Transverse colon (tissue), 4 donors: Measurements from ENCODE around the gene CYP2C9.

Source experiments
- EP300 ChIP-seq: sonication (generic); formaldehyde crosslinking; IDR thresholded peaks from one replicate; pipeline ENCODE4 v1.6.1; 2017; ENCODE audit warnings: antibody characterized with exemption, low read depth
- POLR2A ChIP-seq: fragments of 450-650 bp; IDR thresholded peaks from one replicate; pipeline ENCODE4 v1.6.1; 2016; ENCODE audit warnings: antibody characterized with exemption, mild to moderate bottlenecking, moderate library complexity
- POLR2AphosphoS5 ChIP-seq, 3 donors: sonication (generic); formaldehyde crosslinking; IDR thresholded peaks; one replicate each; pipeline ENCODE4 v1.6.1; 2016; ENCODE audit warnings: antibody characterized with exemption in 3 of 3
- TF ChIP-seq, protein P1 (sequence below), 5 experiments: fragments of 200-600 bp in 3 of 5; fragments of 450-650 bp in 2 of 5; sonication (generic) in 3 of 5; IDR thresholded peaks; 1 replicate in 2 of 5; 2 replicates in 3 of 5; pipeline ENCODE4 v1.5.1; 2016 to 2017; ENCODE audit warnings: antibody characterized with exemption in 5 of 5, inconsistent platforms in 3 of 5, mild to moderate bottlenecking in 2 of 5, moderate library complexity in 1 of 5

DNA sequence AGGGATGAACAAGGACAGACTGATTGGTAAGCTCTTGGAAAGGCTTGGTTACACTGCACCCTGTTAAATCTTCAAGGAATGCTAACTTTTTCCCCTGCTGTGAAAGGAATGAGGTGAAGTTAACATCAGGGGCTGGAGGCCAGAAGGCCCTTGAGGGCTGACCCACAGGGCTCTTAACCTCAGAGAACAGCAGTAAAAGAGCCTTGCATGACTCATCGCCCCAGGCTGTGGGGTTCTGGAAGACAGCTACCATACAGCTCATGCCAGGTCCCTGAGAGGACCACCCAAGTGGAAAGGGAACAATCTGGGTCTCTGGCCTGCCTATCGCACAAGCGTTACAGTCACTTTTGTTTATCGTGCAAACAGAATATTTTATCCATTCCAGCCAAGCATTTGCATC, 54.4 kb downstream of the CYP2C9 start:
- TF ChIP-seq POLR2AphosphoS5 (IDR thresholded peaks at IDR 0.05): no peak
- TF ChIP-seq POLR2A: no peak
- TF ChIP-seq, protein P1, sequence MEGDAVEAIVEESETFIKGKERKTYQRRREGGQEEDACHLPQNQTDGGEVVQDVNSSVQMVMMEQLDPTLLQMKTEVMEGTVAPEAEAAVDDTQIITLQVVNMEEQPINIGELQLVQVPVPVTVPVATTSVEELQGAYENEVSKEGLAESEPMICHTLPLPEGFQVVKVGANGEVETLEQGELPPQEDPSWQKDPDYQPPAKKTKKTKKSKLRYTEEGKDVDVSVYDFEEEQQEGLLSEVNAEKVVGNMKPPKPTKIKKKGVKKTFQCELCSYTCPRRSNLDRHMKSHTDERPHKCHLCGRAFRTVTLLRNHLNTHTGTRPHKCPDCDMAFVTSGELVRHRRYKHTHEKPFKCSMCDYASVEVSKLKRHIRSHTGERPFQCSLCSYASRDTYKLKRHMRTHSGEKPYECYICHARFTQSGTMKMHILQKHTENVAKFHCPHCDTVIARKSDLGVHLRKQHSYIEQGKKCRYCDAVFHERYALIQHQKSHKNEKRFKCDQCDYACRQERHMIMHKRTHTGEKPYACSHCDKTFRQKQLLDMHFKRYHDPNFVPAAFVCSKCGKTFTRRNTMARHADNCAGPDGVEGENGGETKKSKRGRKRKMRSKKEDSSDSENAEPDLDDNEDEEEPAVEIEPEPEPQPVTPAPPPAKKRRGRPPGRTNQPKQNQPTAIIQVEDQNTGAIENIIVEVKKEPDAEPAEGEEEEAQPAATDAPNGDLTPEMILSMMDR (IDR thresholded peaks at IDR 0.05): no peak
- TF ChIP-seq EP300: no peak
